Measurements from ENCODE around the gene GJC2. TPM values are rescaled to one million over a fixed set of nuclear protein-coding genes. Genes with fewer than 3 reads are reported as not detected.

Gene GJC2
- total RNA-seq, 4 donors from 2014 or later: 0.20 to 7.1 (median 1.4) TPM

GRCh38 chr1:228148196-228148861, 1.4 kb upstream of the GJC2 start:
- Histone ChIP-seq H3K36me3 (no peaks in the 10 kb centered on the region), H3K9me3 (no peaks in the 10 kb centered on the region), H3K27ac (peak overlapping the region; percentile 77 to 97 (median 84)), H3K4me3 (no peak overlapping the region), H3K4me1 (peaks cover 5 to 41% (median 26%) of the 10 kb centered on the region in 4 donors), H3K27me3 (no peaks in the 10 kb centered on the region)
- in situ Hi-C loops (cut with MboI; ENCODE audit: low pct_ligation_motif_present in 1 of 4, low pct_unique_long_range_greater_than_20kb in 1 of 4, low sequenced_read_pairs in 3 of 4) (no loop called here), intact Hi-C loops (cut with DNase I; ENCODE audit: low total_unique reads) (no loop called here)
- TF ChIP-seq POLR2AphosphoS5 (IDR thresholded peaks at IDR 0.05): no peak
- TF ChIP-seq EP300 (IDR thresholded peaks at IDR 0.05; ENCODE audit: low read depth): no peak
- WGBS, 2 donors (ENCODE audit: low coverage in 1 of 2): 67% methylated on average over 16 of the region's 18 CpGs; no CpG with 5 or more reads in 1 of the 2 donors
- no peak for DNase-seq

- TF ChIP-seq EP300 (IDR thresholded peaks at IDR 0.05; ENCODE audit: low read depth) (no peak), POLR2AphosphoS5 (IDR thresholded peaks at IDR 0.05) (no peak), POLR2A (IDR thresholded peaks at IDR 0.05) (no peak), CTCF (IDR thresholded peaks at IDR 0.05) (no peak)
- H3K36me3 ChIP-seq: no peaks in the 10 kb centered on the region
- no peaks in the 10 kb centered on the region for H3K9me3 ChIP-seq
- intact Hi-C loops (cut with DNase I; ENCODE audit: low total_unique reads) (no loop called here), in situ Hi-C loops (cut with MboI; ENCODE audit: low pct_ligation_motif_present in 1 of 4, low pct_unique_long_range_greater_than_20kb in 1 of 4, low sequenced_read_pairs in 3 of 4) (no loop called here)
- no peak overlapping the region for H3K4me3 ChIP-seq
- no peak for DNase-seq
- H3K27ac ChIP-seq: peak overlapping the region; percentile 77 to 97 (median 84)
- H3K4me1 ChIP-seq: peaks cover 5 to 35% (median 26%) of the 10 kb centered on the region in 4 donors
- WGBS, 2 donors (ENCODE audit: low coverage in 1 of 2): 88% methylated on average over 6 of the region's 8 CpGs; no CpG with 5 or more reads in 1 of the 2 donors
- no peaks in the 10 kb centered on the region for H3K27me3 ChIP-seq
Observed at GRCh38 chr1:228148935-228149405, 760 bp upstream of the GJC2 start.

DNA sequence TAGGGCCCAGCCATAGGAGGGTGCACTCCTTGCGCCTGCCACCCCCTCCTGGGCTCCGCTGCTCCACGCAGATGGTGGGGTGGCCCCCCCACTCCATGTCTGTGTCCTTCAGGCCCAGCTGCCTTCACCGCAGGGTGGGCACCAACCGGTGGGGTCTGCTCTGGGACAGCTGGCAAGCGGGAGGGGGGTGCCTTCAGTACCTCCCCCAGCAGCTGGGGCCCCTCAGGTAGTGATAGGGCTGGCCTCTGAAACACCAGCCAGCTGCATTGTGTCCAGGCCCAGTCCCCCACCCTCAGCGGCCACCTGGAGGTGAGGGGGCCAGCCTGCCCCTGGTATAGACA, 360 bp downstream of the GJC2 start:
- Histone ChIP-seq H3K4me1 (peaks cover 5 to 34% (median 26%) of the 10 kb centered on the region in 4 donors), H3K9me3 (no peaks in the 10 kb centered on the region), H3K4me3 (peak overlapping the region in 3 of 4 donors; percentile 8 to 24 (median 14)), H3K27me3 (no peaks in the 10 kb centered on the region), H3K27ac (peak overlapping the region; percentile 77 to 97 (median 84)), H3K36me3 (no peaks in the 10 kb centered on the region)
- 87% methylated on average over 4 of the region's 7 CpGs; no CpG with 5 or more reads in 1 of the 2 donors for WGBS, 2 donors (ENCODE audit: low coverage in 1 of 2)
- intact Hi-C loops (cut with DNase I; ENCODE audit: low total_unique reads) (no loop called here), in situ Hi-C loops (cut with MboI; ENCODE audit: low pct_ligation_motif_present in 1 of 4, low pct_unique_long_range_greater_than_20kb in 1 of 4, low sequenced_read_pairs in 3 of 4) (no loop called here)
- no peak for TF ChIP-seq POLR2AphosphoS5 (IDR thresholded peaks at IDR 0.05)
- TF ChIP-seq EP300 (IDR thresholded peaks at IDR 0.05; ENCODE audit: low read depth): no peak
- no peak for TF ChIP-seq CTCF (IDR thresholded peaks at IDR 0.05)
- no peak for TF ChIP-seq POLR2A (IDR thresholded peaks at IDR 0.05)
- DNase-seq: no peak

- Histone ChIP-seq H3K4me3 (peak overlapping the region in 1 of 4 donors; percentile 24), H3K36me3 (no peaks in the 10 kb centered on the region)
- in situ Hi-C loops (cut with MboI; ENCODE audit: low pct_ligation_motif_present in 1 of 4, low pct_unique_long_range_greater_than_20kb in 1 of 4, low sequenced_read_pairs in 3 of 4): no loop called here
Observed at GRCh38 chr1:228150461-228151179, 890 bp downstream of the GJC2 start.

More at GRCh38 chr1:228150461-228151179, 890 bp downstream of the GJC2 start:
- intact Hi-C loops (cut with DNase I; ENCODE audit: low total_unique reads): no loop called here
- peaks cover 5 to 34% (median 26%) of the 10 kb centered on the region in 4 donors for H3K4me1 ChIP-seq
- no peaks in the 10 kb centered on the region for H3K27me3 ChIP-seq
- peak overlapping the region; percentile 77 to 97 (median 84) for H3K27ac ChIP-seq
- WGBS, 2 donors (ENCODE audit: low coverage in 1 of 2): 60% methylated on average over 15 of the region's 17 CpGs; no CpG with 5 or more reads in 1 of the 2 donors
- no peaks in the 10 kb centered on the region for H3K9me3 ChIP-seq
- DNase-seq: peak; percentile 57
- TF ChIP-seq POLR2A (IDR thresholded peaks at IDR 0.05): no peak
- TF ChIP-seq CTCF (IDR thresholded peaks at IDR 0.05): no peak
- TF ChIP-seq POLR2AphosphoS5 (IDR thresholded peaks at IDR 0.05): peak in 2 of 3 donors; percentile 20 to 34
- TF ChIP-seq EP300 (IDR thresholded peaks at IDR 0.05; ENCODE audit: low read depth): no peak
